Body of pancreas (tissue), 4 donors: ENCODE measurements around the gene EMC8. TPM values are rescaled to one million over a fixed set of nuclear protein-coding genes. Genes with fewer than 3 reads are reported as not detected.

Source experiments
- ATAC-seq: fragments of 150-250 bp; one replicate; pipeline ENCODE4 v1.9.1; 2016
- DNase-seq, 4 donors: peaks; one replicate each; pipeline ENCODE4 v3.0.0-alpha.2; 2019
- H3K27ac ChIP-seq, 4 donors: fragments of 200-600 bp; sonication (generic); 1 replicate in 3 of 4; 2 replicates in 1 of 4; pipeline versions ENCODE4 v1.5.1 to v1.6.1; 2016 to 2019; ENCODE audit warnings: mild to moderate bottlenecking in 1 of 4, mixed read lengths in 1 of 4, moderate library complexity in 1 of 4
- H3K27me3 ChIP-seq, 2 donors: fragments of 200-600 bp; sonication (generic); one replicate each; pipeline ENCODE4 v1.6.0; 2016; ENCODE audit warnings: mild to moderate bottlenecking in 1 of 2
- H3K36me3 ChIP-seq, 2 donors: fragments of 200-600 bp; sonication (generic); replicated peaks in 1 of 2; 2 replicates each; pipeline ENCODE4 v1.5.1; 2016; ENCODE audit warnings: low read depth in 2 of 2; ENCODE audit not compliant: insufficient read depth in 1 of 2
- H3K4me1 ChIP-seq: fragments of 200-600 bp; sonication (generic); one replicate; pipeline ENCODE4 v1.6.0; 2016
- H3K4me3 ChIP-seq, 2 donors: fragments of 200-600 bp; sonication (generic); 1 replicate in 1 of 2; 2 replicates in 1 of 2; pipeline ENCODE4 v1.5.1; 2016 to 2019
- H3K9me3 ChIP-seq, 3 donors: fragments of 200-600 bp; sonication (generic); 1 replicate in 2 of 3; 2 replicates in 1 of 3; pipeline ENCODE4 v1.5.1; 2016
- POLR2A ChIP-seq, 3 donors: fragments of 450-650 bp; IDR thresholded peaks; one replicate each; pipeline ENCODE4 v1.6.1; 2016; ENCODE audit warnings: antibody characterized with exemption in 3 of 3, mild to moderate bottlenecking in 2 of 3
- WGBS, 2 donors: methylation state at CpG; one replicate each; pipeline ENCODE4 v1.1.5; 2017; 5-methylcytosine and 5-hydroxymethylcytosine counted together
- intact Hi-C: fragments of 100-400 bp; cut with DNase I; formaldehyde crosslinking; loops from one replicate; pipeline ENCODE4 v1.15.1; 2023
- microRNA counts, 2 donors: library from miRNA; unstranded; fragments of <30 nt; microRNA quantifications; one replicate each; lab custom pipeline; 2017
- microRNA-seq, 2 donors: library from miRNA; unstranded; fragments of <30 nt; microRNA quantifications; one replicate each; pipeline ENCODE4, GENCODE V29; 2016; ENCODE audit warnings: borderline number of aligned reads in 2 of 2, borderline replicate concordance in 2 of 2
- small RNA-seq: library from RNA; depleted of rRNA; stranded (forward); fragments of <200 nt; gene quantifications from one replicate; pipeline ENCODE3, GENCODE V24; 2016
- total RNA-seq, 2 donors: library from RNA; depleted of rRNA; stranded (reverse); fragments of >200 nt; gene quantifications; one replicate each; pipeline ENCODE4 v1.1.0, GENCODE V29; 2016
- TF ChIP-seq, protein P1 (sequence below), 7 experiments: fragments of 450-650 bp in 4 of 7; fragments of 200-600 bp in 3 of 7; sonication (generic) in 3 of 7; IDR thresholded peaks; one replicate each; pipeline ENCODE4 v1.5.1; 2016 to 2019; ENCODE audit warnings: antibody characterized with exemption in 7 of 7

EMC8 gene
- total RNA-seq, 2 donors from 2014 or later = 16.3 to 30.7 TPM

DNA sequence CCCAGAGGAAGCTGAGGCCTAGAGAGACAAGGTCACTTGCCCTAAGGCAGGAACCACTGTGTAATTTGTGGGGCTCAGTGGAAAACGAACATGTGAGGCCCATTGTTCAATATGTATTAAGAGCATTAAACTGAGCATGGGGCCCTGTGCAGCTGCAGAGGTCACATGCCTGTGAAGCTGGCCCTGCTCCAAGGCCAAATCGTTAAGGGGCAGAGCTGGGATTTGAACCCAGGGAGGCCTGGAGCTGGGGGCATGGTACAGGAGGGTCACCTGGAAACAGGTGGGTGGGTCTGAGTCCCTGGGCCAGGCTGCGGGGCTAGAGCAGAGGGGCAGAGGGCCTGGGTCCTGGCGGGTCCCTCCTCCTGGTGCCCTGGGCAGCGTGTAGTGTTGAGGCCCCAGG lies 68.2 kb downstream of the EMC8 start:
- intact Hi-C loops = no loop called here
- TF ChIP-seq, protein P1, sequence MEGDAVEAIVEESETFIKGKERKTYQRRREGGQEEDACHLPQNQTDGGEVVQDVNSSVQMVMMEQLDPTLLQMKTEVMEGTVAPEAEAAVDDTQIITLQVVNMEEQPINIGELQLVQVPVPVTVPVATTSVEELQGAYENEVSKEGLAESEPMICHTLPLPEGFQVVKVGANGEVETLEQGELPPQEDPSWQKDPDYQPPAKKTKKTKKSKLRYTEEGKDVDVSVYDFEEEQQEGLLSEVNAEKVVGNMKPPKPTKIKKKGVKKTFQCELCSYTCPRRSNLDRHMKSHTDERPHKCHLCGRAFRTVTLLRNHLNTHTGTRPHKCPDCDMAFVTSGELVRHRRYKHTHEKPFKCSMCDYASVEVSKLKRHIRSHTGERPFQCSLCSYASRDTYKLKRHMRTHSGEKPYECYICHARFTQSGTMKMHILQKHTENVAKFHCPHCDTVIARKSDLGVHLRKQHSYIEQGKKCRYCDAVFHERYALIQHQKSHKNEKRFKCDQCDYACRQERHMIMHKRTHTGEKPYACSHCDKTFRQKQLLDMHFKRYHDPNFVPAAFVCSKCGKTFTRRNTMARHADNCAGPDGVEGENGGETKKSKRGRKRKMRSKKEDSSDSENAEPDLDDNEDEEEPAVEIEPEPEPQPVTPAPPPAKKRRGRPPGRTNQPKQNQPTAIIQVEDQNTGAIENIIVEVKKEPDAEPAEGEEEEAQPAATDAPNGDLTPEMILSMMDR (IDR thresholded peaks at IDR 0.05) = no peak
- TF ChIP-seq POLR2A (IDR thresholded peaks at IDR 0.05) = no peak
- ATAC-seq (no peak), DNase-seq (peak in 1 of 4 donors; percentile 30)
- Histone ChIP-seq H3K27me3 (no peaks in the 10 kb centered on the region), H3K27ac (no peak overlapping the region), H3K9me3 (no peaks in the 10 kb centered on the region), H3K4me3 (no peak overlapping the region), H3K4me1 (peaks cover 17% of the 10 kb centered on the region), H3K36me3 (no peaks in the 10 kb centered on the region)
- WGBS, 2 donors = 58 to 68% methylated on average over 4 to 5 of the region's 5 CpGs

DNA sequence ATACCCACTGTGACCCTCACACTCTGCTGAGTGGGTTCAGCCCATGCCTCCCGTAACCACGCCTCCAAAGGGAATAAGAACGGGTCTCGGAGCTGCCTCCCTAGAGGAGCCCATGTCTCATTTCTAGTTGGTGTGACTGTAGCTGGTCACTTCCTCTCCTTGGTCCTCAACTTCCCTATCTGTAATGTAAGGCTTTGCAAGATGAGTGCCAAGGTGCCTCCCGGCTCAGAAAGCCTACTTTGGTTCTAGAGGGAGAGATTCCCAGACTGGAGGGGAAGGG lies 69.2 kb downstream of the EMC8 start:
- WGBS, 2 donors = 76 to 94% methylated on average over 5 of the region's 5 CpGs
- no peak for ATAC-seq
- H3K27me3 ChIP-seq = no peaks in the 10 kb centered on the region
- no peak overlapping the region for H3K4me3 ChIP-seq
- no peak for DNase-seq
- no peaks in the 10 kb centered on the region for H3K36me3 ChIP-seq
- TF ChIP-seq POLR2A (IDR thresholded peaks at IDR 0.05) = no peak
- TF ChIP-seq, protein P1 (IDR thresholded peaks at IDR 0.05) = no peak
- no peak overlapping the region for H3K27ac ChIP-seq
- no peaks in the 10 kb centered on the region for H3K9me3 ChIP-seq
- intact Hi-C loops = no loop called here
- peaks cover 16% of the 10 kb centered on the region for H3K4me1 ChIP-seq

DNA sequence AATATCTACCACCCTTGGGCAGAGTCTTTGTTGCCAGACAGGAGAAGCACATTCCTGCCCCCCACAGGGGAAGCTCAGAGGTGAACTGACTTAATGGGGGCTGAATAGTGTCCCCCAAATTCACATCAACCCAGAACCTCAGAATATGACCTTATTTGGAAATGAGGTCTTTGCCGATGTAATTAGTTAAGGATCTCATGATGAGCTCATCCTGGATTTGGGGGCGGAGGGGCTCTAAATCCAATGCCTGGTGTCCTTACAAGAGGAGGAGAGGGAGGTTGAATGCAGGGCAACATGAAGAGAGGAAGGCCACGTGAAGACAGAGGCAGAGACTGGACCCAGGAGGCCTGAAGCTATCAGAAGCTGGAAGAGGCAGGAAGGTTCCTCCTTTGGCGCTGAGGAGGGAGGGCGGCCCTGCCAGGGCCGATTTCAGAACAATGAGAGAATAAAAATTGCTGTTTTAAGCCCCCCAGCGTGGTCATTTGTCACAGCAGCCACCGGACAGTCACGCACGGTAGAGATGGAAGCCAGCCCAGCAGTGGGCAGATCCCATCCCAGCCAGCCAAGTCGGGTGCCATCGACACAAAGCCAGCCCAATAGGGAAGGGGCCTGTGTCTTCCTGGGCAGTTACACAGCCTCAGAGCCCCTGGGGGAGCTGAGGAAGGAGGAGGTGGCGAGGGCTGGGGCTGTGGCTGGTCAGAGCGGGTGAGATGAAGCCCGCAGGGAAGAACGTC lies 69.7 kb downstream of the EMC8 start:
- TF ChIP-seq, protein P1 (IDR thresholded peaks at IDR 0.05) = no peak
- TF ChIP-seq POLR2A (IDR thresholded peaks at IDR 0.05) = no peak
- ATAC-seq = no peak
- no peak for DNase-seq
- H3K4me1 ChIP-seq = peaks cover 11% of the 10 kb centered on the region
- no peaks in the 10 kb centered on the region for H3K36me3 ChIP-seq
- intact Hi-C loops = no loop called here
- H3K9me3 ChIP-seq = no peaks in the 10 kb centered on the region
- H3K27ac ChIP-seq = no peak overlapping the region
- no peak overlapping the region for H3K4me3 ChIP-seq
- 69 to 82% methylated on average over 14 to 16 of the region's 16 CpGs for WGBS, 2 donors
- H3K27me3 ChIP-seq = no peaks in the 10 kb centered on the region

DNA sequence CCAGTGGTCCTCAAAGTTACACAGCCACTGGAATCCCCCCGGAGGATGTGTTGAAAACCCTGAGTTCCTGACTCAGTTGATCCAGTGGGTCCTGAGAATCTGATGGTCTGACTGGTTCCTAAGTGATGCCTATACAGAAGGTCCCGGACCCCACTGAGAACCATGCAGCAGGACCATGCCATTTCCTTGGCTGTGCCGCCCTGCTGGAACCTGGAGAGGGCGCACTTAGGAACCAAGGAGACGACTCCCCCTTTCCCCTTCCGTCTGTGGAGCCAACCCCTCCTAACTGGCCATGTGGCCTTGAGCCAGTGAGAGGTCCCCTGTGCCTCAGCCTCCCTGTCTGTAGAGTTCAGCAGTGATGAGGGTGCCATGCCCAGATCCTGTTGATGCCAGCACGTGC lies 70.5 kb downstream of the EMC8 start:
- Histone ChIP-seq H3K27me3 (no peaks in the 10 kb centered on the region), H3K9me3 (no peaks in the 10 kb centered on the region), H3K4me1 (peaks cover 4% of the 10 kb centered on the region), H3K27ac (no peak overlapping the region), H3K4me3 (no peak overlapping the region), H3K36me3 (no peaks in the 10 kb centered on the region)
- 71 to 100% methylated on average over 1 to 7 of the region's 7 CpGs for WGBS, 2 donors
- intact Hi-C loops = no loop called here
- no peak for ATAC-seq
- DNase-seq = no peak
- TF ChIP-seq, protein P1 (IDR thresholded peaks at IDR 0.05) = no peak
- no peak for TF ChIP-seq POLR2A (IDR thresholded peaks at IDR 0.05)

MicroRNA genes within 50 kb of the gene (microRNA counts, 767-probe panel; counts per million panel counts)
- microRNA hsa-miR-1910 (lab: Ali Mortazavi, UCI) = 0 to 736 counts per million in 2 donors

Small RNA genes within 50 kb of the gene (microRNA-seq; reads per million reads assigned to microRNA genes)
- gene MIR1910 = 0 reads per million in 2 donors

Small RNA genes within 50 kb of the gene (small RNA-seq; reads per million reads assigned to genes)
- gene RNU1-103P = not detected

Other genes starting within 250 kb of the EMC8 start
- gene GSE1, start 186.2 kb downstream of the EMC8 start, total RNA-seq = 100 to 1,000 TPM in 1 of 2 donors, 10 to 100 TPM in 1; 76.5 to 221 TPM
- gene GINS2, start 110.6 kb downstream of the EMC8 start, total RNA-seq = under 1 TPM; 0.26 to 0.33 TPM
- 1 to 10 TPM; 1.0 to 5.9 TPM for gene C16orf74, start 48.4 kb downstream of the EMC8 start, total RNA-seq
- 100 to 1,000 TPM; 259 to 291 TPM for gene COX4I1, start 151 bp upstream of the EMC8 start, total RNA-seq
- 1 to 10 TPM; 6.2 to 8.2 TPM for gene IRF8, start 99.6 kb upstream of the EMC8 start, total RNA-seq